GM21576 (cell line): ENCODE measurements around the gene CCDC167.
A peak's percentile ranks its signal among the peaks of the same experiment; 100 is the strongest.

Source experiments
- ATAC-seq: cut with Tn5 transposase; IDR thresholded peaks from one replicate; pipeline ENCODE4 v1.9.1; 2021; ENCODE audit warnings: mild to moderate bottlenecking, moderate library complexity; ENCODE audit not compliant: unreplicated experiment

The CCDC167 gene

GRCh38 chr6:37531026-37531425 is 31.3 kb upstream of the CCDC167 start:
- ATAC-seq: no peak

GRCh38 chr6:37530297-37530696 is 30.6 kb upstream of the CCDC167 start:
- ATAC-seq: no peak

DNA sequence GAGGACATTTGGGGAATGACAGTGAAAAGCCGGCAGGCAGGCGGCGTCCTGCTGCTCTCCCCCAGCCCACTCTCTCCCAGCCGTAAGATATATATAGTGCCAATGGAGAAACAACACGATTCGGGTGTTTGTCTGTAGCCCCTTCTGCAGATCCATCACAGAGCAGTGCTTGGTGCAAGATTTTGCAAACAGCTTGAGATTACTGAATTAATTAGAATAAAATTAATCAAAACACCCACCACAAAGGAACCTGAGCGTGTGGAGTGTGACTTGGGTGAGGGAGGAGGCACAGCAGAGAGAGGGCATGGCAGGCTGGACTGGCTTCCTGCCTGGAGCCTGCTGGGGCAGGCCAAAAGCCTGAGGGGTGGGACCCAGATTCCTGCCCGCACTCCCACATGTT is 28.8 kb upstream of the CCDC167 start:
- ATAC-seq: no peak

- no peak for ATAC-seq
Measured at GRCh38 chr6:37525460-37526357, 26.0 kb upstream of the CCDC167 start.

DNA sequence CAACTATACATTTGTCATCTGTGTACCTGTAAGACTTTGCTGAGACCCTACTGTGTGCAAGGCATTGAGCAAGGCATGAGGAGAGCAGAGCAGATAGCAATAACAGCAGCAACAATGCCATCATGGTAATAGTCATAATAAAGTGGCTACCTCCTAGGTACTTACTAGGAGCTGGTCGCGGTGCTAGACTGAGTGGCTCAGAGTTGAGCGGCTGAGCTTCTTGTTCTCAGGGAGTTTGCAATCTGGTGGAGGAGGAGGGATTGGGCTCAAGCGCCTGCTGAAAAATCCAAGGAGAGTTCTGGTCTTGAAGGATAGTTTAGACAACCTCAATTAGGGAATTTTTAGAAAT is 25.3 kb upstream of the CCDC167 start:
- no peak for ATAC-seq

DNA sequence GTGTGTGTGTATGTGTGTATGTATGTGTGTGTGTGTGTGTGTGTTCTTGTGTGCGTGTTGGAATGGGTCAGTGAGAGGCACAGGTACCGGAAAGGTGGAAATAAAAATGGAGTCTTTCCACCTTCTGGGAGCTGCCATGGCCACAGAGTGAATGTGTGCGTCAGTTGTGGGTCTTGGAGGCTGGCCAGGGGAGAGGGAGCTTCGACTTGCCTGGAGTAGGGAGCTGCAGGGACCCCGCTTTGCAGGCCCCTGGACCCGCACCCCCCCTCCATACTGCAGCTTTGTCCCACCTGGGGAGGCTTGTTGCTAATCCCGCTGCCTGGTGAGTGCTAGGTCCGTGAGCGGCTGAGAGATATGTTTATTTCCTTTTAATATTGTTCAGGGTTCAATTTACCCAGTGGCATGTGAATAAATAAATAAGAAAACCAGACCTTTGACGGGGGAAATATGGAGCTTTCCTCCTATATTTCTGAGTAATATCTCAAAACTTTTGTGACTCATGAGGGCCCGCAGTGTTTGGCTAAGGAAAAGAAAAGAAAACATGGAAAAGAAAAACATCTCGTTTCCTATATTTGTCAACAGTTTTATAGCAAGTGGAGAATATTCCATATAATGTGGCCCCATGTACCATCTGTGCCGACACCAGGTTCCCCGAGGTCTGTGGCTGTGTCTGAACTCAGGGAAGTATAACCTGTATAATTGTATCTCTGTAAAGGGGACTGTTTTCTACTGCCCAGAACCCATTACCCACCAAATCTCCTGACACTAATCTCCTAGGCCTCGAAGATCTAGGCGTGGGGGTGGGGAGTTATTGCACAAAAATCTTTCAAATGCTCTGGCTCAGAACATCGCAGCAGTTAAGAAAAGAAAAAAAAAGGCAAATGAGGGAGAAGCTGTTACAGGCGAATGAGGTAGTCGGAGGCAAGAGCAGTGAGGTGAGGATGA is 24.6 kb upstream of the CCDC167 start:
- ATAC-seq: no peak

- ATAC-seq: no peak
Measured at GRCh38 chr6:37523412-37523811, 23.7 kb upstream of the CCDC167 start.

DNA sequence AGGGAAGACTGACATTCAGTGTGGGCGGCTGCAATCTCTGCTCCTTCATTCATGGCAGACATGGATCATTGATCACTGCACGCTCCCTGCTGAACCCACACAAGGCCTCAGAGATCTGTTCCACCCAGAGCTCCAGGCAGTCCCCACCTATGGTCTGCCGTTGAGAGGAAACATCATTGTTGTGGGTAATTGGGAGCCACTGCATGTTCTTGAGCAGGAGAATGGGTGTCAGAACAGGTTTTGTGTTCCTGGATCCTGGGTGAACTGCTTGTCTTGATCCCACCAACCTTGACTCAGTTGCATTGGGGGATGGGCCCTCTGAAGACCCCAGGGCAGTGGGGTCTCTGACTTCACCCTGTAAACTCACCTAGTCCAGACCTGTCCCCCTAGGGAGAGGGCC is 23.1 kb upstream of the CCDC167 start:
- ATAC-seq: no peak

DNA sequence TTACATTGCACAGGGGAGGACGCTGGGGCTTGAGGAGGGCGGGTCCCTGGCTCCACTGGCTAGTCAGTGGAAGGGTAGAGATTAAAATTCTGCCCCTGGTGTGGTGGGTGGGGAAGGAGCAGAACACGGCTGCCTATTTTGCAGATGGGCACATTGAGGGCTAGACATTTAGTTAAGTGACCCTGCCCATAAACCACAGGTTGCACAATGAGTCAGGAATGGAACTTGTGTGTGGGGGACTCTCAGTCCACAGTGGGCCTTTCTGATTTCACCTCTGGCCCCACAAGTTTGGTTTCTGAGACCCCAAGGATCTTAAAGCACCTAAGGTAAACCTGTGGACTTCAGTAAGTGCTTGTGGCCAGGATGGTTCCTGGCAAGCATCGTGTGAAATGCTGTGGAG is 22.0 kb upstream of the CCDC167 start:
- ATAC-seq: no peak

- ATAC-seq: no peak
Measured at GRCh38 chr6:37520926-37521325, 21.2 kb upstream of the CCDC167 start.

DNA sequence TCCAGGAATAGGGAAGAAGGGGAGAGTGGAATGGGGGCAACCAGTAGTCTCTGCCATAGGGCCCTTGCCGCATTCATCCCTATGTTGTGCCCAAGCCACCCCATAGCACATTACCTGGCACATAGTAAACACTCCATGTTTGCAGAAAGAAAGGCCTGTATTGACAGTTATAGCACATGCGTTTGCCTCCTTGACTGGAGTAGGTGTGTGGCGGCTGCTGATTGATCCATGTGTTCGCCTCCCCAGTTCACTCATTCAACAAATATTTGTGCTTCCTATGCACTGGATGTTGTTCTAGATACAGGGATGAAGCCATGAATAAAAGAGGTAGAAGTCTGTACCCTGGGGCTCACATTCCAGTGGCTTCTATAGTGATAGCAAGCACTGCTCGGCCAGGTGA is 19.8 kb upstream of the CCDC167 start:
- ATAC-seq: no peak

DNA sequence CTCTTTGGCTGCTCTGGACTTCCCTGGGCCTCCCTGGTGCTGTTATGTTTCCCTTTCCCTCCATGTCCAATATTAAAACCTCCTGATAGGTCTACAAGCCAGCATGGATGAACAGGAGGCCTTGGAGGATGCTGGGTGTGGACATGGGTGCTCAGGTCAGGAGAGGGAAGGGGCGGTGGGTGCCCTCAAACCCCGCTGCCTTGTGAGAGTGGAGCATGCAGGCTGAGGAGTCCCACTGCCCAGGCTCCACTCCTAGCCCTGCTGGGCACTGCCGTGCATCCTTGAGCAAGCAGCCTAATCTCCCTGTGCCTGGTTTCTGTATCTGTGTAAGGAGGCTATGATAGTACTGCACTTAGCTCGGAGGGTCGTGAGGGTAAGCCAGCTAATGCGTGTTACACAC is 18.4 kb upstream of the CCDC167 start:
- no peak for ATAC-seq

- no peak for ATAC-seq
Measured at GRCh38 chr6:37517411-37517812, 17.7 kb upstream of the CCDC167 start.

DNA sequence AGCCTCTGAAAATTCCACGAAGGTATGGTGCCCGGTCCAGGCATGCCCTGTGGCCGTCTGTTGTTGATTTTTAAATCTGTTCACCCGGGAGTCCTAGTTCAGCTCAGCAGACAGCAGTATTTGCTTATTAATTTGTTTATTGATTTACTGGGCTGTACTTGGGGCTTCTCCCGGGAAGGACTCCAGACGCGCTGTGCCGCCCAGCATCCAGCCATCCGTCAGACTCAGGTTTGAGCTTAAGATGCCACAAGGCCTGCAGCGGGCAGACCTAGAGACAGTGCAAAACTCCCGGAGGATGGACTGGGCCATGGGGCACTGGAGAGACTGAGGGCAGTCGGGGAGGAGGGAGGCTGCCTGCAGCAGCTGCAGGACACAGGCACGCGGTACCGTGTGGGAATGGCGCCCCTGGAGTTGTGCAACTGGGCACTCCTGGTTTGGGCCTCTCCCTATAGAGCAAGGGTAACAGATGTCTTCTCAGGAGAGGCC is 17.3 kb upstream of the CCDC167 start:
- no peak for ATAC-seq

DNA sequence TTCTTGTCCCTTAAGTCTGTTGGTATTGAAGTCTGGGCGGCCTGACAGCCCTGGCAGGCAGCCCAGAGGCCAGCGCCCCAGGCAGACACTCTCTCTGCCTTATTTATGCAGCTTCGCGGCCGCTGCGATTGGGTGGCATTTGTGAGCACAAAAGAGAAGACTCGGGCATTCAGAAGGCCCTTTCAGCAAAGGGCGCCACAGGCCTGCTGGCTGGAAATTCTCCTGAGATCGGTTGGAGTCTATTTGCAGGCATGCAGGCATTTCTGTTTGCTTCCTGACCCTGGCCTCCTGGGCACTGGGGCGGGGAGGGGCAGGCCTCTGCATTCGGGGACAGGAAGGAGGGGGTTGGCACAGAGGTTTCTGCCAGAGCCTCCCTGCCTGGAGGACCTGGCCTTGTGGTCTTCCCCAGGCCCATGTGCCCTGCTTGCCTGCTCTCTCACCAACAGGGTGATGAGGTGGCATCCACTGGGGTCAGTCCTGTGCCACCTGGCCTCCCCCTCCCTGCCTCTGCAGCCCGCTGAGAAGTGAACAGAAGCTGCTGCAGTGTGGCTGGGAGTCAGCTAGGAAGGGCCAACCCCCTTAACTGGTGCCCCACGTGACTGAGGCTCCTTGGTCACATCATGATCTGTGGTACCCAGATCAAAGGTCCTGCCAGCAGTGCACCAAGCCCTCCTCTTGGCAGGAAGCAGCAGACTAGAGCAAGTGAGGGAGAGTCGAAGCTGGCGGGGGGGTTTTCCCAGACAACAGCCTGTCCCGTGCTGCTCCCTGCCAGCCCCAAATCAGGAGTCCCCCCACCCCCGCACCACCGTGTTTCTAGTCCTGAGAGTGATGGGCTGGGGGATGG is 16.6 kb upstream of the CCDC167 start:
- peak; percentile 64 for ATAC-seq

GRCh38 chr6:37515712-37516075 is 16.0 kb upstream of the CCDC167 start:
- ATAC-seq: no peak

DNA sequence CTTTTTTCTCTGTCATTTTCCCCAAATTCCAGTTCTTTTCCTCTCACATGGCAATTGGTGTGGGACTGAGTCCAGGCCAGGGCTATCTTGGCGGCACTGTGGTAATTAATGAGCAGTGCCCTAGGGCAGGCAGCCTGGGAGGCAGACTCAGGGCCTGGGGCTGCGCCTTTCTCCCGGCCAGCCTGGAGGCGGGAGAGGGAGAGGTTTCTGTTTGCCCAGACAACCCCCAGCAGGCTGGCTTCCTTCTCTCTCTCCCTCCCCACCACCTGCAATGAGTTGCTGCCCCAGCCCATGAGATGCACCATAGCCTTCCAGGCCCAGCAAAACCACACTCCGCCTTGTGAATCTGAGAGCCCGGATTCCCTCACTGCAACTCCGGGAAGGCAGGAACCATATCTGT is 15.1 kb upstream of the CCDC167 start:
- no peak for ATAC-seq

- no peak for ATAC-seq
Measured at GRCh38 chr6:37514321-37514771, 14.7 kb upstream of the CCDC167 start.

DNA sequence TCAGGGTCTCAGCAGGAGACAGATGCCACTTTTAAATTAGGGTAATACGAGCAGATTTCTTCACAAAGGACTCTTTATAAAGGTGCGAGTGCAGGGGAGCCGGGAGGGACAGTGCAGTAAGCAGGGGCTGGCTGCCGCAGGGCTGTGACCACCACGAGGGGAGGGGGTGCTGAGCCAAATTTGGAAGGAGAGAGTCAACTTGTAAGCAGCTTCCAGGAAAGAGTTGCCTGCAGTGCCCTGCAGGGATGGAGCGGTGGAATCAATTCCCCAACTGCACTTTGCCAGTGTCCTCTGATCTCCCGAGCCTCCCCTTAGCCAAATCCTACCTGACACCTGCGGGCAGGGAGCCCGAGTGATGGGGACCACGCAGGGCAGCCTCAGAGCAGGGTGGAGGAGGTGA is 13.9 kb upstream of the CCDC167 start:
- no peak for ATAC-seq

- no peak for ATAC-seq
Measured at GRCh38 chr6:37513155-37513554, 13.5 kb upstream of the CCDC167 start.
